Colon (tissue), 2 donors: Measurements from ENCODE around the gene SLC22A23.
"Not testable (repeated sequence)": the region's sequence is repeated elsewhere in the genome, so short reads cannot be mapped to it uniquely, and the experiment has no call there.

Source experiments
- FAIRE-seq: peaks from 2 replicates; lab custom pipeline; 2012; peaks lifted over from hg19 to GRCh38; lab: Jason Lieb, UNC
- donor health status: control.
- donor health status: control.

Gene SLC22A23

DNA sequence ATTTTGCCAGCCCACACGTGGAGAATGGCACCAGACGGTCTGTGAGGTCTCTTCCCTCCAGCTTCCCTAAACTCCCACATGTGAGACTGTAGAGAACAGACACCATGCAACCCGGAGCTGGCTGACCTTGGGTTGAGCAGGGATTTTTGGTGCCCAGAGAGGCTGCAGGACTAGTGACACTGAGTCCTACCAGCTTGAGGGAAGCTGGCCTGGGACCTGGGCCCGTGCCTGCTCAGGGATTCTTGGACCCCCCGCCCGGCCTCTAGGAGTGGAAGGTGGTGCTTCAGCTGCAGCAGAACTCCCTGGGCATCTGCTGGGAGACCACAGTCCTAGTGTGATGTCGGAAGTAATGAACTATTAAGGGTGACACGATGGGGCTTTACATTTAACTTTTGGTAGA is 194.9 kb downstream of the SLC22A23 start:
- FAIRE-seq: no peak

DNA sequence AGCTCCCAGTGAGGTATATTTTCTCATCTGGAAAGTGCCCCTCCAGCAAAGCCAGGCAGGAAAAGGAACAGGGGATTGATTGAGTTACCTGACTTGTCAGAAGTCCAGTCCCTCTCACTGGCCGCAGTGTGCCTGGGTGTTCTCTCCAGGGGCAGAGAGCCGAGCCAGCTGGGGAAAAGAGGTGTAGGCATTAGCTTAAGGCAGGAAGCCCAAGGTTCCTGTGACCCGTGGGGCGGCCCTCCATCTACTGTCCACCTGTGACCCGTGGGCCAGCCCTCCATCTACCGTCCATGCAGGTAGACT is 195.4 kb downstream of the SLC22A23 start:
- FAIRE-seq: no peak

DNA sequence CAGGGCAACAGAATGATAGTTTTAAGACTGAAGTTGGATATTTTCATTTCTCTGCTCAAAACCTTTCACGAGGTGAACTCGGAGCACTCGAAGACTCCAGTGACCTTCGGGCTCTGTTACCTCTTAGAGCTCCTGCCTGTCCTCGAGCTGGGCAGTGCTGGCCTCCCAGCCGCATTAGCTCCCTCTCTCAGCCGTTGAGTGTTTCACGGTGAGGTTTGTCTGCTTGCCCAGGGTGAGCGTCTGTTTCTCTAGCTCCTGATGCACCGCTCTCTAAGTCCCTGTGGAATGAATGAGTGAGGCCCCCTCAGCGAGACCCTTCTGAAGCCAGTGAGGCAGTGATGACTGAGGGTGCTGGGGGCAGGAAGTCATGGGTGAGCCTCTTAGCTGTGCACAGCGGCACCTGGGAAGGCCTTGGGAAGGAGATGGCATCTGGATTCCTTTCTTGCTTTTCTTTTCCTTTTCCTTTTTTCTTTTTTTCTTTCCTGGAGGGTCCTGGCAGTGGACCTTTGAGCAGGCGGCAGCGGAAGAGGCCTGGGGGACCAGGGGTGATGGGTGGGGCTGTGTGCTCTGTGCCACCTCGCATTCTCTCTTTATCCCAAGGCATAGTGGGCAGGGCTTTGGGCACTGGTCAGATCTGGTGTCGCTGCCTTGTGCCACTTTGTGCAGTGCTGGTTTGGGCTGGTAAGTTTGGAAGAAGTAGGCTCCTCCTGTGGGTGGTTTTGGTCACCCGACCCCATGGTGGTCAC is 195.9 kb downstream of the SLC22A23 start:
- FAIRE-seq: no peak

DNA sequence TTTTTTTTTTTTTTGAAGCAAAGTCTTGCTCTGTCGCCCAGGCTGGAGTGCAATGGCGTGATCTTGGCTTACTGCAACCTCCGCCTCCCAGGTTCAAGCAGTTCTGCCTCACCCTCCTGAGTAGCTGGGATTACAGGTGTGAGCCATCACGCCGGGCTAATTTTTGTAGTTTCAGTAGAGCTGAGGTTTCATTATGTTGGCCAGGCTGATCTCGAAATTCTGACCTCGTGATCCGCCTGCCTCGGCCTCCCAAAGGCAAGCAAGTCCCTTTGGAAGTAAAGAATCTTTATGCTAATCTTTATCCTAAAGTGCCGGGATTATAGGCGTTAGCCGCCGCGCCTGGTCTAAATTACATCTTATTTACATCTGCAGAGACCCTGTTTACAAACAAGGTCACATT is 196.6 kb downstream of the SLC22A23 start:
- no peak for FAIRE-seq

DNA sequence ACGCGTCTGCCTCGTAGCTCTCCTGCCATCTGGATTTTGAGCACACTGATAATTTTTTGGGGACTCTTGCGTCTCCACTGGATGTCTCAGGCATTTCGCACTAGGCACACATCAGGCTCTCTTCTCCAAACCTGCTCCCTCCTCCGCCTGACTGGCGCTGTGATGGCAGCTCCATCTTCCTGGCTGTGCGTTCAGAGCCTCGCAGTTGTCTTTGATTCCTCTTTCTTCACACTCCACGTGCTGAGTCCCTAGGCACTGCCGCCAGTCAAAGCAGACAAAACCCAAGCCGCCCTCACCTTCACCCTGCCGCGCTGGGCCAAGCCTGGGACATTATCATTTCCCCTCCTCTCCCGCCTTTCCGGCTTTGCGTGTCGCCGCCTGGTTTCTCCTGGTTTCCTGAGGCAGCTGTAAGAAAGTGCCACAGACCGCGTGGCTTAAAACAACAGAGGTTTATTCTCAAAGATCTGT is 197.3 kb downstream of the SLC22A23 start:
- FAIRE-seq: no peak

DNA sequence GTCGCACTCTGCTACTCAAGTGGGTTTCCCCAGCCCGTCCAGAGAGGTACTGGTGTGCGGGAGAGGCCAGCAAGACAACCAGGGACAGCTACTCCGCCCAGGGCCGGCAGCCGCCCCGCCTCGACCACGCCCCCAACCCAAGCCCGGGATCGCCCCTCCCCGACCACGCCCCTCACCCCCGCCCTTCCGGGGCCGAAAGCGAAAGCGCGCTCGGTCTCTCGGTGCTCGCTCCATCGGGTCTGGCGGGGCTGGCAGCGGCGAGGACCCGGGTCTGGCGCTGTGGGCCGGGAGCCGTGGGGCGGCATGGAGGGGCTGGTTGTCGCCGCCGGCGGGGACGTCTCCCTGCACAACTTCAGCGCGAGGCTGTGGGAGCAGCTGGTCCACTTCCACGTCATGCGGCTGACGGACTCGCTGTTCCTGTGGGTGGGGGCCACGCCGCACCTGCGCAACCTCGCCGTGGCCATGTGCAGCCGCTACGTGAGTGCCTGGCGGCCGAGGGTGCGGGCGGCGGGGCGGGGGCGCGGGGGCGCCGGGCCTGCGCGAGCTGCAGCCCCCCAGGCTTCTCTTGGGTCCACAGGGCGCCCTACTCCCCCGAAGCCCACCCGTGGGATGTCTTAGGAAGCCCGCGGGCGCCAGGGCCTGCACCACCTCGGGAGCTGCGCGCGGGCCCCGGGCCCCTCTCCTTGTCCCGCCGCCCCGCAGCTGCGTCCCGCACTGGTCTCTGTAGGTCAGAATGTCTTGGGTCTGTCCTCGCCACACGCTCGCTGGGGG is 197.9 kb downstream of the SLC22A23 start, which contains the start of gene PSMG4:
TSS of gene PSMG4 (plus strand) at position 228 of the 771 bp plus-strand sequence. CDS start at position 304, 76 bp downstream.
- FAIRE-seq: no peak

DNA sequence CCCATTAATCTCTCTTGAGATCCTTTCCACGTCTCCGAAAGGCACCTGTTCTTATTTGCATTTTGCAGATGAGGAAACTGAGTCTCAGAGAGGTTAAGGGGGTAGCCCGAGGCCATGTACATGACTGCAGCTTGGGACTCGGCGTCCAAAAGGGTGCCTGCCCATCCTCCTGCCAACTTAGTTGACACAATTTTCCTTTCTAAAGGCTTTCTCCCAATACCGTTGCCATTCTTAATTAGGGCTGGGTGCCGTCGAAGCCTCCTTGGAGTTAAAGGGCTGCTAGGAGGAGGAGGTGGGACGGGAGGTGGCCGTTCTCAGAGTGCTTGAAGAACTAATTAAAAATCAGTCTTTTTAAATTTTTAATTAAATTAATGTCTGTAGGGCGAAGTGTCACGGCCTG is 198.6 kb downstream of the SLC22A23 start:
- no peak for FAIRE-seq

DNA sequence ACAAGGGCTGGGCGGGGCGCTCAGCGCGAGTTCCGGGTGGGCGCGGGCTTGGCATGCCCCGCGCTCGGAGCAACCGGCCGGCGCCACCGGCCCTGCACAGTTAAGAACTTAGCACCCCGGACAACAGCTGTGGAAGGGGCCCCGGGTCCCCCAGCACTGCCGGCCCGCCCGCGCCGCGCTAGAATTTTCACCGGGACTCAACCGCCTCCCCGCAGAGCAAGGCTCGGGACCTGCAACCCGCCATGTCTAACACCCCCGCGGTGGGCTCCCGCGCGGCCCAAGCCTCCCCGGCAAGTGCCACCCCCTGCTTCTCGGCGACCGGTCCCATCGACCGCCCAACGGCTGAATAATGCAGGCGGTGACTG is 203.3 kb downstream of the SLC22A23 start:
- no peak for FAIRE-seq

DNA sequence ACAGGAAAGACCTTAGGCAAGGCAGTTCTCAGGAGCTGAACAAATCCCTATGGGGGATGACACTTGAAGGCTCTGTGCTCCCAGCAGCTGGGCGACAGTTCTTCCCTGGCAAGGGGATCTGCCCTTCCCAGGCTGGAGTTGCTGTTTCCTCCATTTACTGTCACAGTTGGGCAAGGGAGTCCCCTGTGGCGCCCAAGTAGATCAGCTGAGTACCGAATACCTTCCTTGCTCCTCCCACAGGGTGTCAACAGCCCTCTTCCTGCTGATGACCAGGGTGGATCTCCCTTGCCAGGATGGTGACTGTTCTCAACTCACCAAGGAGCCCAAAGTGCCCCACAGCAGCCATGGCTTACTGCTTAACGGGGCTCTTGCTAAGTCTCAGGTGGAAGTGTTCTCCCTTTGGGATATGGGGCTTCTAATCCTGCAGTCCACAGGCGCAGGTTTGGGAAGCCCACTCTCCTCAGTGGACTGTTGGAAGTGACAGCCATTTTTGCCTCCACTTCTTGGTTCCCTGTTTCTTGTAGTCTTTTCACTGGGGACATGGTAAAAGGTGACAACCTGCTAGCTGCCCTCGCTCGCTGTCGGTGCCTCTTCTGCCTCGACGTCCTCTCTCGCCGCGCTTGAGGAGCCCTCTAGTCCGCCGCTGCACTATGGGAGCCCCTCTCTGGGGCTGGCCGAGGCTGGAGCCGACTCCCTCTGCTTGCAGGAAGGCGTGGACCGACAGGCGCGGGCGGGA is 203.8 kb downstream of the SLC22A23 start:
- no peak for FAIRE-seq

DNA sequence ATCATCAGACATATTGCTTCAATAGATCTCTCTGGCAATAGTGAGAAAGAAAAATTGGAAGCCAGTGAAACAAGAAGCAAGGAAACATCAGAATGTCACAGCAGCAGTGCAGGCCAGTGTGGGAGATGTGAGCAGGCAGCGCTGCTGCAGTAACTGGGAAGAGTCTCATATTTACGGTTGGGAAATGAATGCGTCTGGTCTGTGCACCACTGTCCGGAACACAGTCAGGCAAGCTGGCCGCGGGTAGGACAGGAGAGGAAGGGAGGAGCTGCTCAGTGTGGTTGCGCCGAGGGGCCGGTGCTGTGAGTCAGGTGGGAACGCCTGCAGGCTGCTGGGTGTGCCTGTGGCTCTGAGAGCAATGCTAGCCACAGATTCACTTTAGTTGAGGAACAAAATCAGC is 204.5 kb downstream of the SLC22A23 start:
- no peak for FAIRE-seq

DNA sequence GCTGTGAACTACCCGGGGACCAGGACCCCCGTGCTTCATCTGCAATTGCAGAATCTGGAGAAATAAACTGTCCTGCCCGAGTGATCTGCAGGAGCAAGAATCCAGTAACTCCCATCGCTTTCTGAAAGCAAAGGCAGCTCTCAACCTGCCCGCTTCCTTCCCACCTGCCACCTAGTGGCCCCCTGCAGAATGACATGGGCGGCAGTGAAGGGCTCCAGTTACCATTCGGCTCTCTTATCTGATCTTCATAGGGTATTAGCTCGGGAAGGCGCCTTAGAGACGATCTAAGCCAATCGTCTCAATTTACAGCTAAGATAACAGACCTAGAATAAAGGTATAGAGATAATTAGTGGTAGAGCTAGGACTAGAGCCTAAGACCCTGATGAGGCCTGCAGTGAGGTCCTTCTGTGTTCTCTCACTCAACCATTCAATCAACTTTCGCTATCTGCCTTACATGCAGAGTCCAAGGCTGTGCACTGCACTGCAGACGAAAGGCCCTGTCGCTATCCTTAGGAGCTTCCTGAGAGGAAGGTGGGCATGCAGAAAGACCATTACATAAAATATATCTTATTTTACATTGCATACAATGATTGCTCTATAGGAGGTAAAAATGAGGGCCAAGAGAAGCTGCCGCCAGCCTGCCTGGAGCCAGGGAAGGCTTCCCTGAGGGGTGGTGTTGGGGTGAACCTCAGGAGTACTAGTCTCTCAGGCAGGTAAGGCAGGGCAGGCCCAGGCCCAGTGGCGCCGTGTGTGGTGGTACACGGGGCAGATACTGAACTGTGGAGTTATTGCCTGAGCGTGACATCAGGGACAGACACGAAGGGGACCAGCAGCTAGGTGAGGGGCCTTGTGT is 205.2 kb downstream of the SLC22A23 start:
- no peak for FAIRE-seq

DNA sequence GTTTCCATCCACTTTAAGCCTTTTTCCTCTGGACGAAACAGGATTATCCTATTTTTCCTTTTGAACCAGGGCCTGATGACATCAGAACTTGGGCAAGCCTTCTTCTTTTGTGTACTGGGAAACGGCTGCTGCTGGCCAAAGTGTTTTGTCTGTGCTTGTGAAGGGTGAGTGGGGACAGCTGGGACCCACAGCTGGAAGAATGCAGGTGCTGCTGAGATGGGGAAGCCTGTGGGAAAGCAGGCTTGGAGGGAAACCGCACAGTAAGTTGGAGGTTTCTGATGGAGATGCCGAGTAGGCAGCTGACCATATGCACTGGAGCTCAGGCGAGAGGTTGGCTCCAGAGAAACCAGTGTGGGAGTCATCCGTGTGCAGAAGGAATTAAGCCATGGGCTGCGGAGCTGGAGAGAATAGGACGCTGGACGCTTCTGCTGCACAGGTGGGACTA is 206.6 kb downstream of the SLC22A23 start:
- FAIRE-seq: no peak

DNA sequence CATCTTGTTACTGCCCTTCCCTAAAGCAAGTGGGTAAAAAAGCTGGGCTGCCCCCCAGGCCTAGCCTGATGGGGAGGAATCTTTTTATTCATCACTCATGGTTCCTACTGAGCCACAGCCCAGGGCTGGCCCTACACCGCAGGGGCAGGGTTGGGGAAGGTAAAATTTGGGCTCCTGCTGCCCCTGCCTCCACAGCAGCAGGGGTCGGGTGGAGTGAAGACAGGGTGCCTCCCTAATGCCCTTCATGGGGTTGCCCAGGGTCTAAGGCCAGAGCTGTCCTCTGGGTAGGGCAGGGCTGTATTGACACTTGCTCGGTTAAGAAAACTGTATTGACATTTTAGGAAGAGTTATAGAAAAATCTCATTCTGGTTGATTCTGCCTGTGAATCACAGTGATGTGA is 207.0 kb downstream of the SLC22A23 start:
- FAIRE-seq: no peak

DNA sequence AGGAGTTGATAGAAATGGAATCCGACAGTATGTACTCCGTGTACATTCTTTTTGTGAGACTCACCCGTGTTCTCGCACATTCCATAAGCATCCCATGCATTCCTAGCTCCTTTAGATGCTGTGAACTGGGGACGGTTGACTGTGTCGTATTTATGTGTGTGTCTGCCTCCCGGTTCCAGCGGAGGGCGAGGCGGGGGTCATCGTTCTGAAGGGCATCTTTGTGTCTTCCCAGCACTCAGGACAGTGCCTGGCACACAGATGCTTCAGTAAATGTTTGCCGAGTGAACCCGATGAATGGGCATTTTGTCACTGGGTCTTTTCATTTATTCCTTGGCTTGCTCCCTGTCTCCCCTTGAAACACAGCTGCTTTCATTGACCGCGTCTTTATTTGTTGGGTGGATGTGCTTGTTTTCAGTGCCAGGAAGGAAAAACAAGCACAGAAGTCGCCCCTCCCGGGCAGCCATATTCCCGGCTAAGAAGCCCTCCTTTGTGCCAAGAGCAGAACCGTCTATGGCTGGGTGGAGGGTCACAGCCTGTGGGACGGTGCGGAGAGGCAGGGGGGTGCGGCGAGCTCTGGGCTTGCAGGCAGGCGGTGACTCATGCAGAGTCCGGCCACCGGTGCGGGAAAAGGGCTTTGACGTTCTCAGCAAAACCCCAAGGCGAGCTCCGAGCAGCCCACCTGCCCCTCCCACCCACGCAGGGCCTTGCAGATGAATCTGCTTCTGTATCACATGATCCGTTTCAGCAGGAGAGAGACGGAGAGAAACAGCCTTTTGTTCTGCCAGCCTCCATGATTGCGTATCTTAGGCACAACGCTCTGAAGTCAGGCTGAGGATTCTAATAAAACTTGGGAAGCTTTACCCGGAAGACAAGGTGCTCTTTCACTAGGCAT is 209.3 kb downstream of the SLC22A23 start:
- no peak for FAIRE-seq

DNA sequence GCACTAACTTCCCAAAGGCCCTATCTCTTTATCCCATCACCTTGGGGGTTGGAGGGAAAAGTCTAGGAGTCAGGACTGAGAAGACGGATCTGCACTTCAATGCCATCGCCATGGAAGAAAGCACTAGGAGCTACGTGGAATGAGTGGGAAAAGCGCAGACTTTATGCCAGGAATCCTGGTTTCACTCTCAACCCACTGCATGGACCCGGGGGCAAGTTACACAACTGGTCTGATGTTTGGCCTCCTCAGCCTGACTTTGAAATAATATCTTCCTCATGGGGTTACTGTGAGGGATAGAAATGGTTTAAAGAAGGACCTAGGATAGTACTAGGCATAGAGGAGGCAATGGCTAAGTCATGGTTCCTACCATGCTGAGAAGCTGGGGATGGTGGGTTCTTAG is 211.6 kb downstream of the SLC22A23 start:
- FAIRE-seq: no peak

DNA sequence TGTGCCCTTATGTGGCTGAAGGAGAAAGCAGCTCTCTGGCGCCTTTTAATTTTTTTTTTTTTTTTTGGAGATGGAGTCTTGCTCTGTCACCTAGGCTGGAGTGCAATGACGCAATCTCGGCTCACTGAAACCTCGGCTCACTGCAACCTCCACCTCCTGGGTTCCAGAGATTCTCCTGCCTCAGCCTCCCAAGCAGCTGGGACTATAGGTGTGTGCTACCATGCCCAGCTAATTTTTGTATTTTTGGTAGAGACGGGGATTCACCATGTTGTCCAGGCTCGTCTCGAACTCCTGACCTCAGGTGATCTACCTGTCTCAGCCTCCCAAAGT is 212.1 kb downstream of the SLC22A23 start:
- not testable (repeated sequence) for FAIRE-seq

DNA sequence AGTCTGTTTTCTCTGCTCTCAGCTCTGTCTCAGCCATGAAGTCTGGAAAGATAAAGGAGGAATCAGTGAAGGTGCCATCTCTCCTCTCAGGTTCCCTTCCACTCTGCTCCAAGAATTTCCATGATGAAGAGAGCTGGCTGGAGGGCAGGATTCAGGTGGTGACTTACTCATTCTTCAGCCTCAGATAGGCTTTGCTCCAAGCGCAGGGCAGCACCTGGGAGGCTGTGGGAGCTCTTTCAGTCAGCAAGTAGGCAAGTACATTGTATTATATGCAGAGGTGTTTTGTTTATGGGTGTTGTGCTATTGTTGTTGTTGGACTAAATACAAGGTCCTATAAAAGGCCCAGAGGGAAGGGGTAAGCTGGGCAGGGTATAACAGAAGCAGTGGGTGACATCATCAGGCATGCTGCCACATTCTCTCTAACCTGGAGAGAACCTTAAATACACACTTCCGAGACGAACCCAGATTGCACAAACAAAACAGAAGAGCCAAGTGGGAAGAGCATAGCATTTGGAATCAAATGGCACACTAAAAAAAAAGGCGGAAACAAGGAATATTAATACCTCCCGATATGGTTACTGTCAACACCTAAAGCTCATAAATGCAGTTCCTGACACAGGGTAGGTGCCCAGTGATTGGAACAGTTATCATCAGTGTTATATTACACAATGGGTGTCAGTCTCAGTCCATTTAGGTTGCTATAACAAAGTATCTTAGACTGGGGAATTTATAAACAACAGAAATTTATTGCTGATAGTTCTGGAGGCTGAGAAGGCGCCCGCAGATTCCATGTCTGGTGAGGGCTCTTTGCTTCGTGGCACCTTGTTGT is 212.6 kb downstream of the SLC22A23 start:
- FAIRE-seq: no peak

DNA sequence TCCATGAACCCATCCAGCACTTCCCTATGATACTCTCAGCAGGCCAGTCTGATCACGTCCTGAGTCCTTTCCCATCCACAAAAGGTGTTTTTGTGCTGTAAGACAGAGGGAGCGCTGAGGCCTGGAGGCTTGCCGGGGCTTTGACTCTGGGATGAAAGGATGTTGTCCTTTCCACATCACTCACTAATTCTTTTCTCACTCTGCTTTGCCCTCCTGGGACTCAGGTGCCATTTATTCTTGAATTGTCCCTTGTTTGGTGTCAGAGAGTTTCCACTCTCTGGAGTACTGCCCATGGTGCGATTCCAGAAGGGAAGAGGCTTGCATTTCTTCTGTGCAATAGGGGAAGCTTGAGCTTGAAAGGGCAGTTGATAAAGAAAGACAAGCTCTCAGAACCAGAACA is 214.1 kb downstream of the SLC22A23 start:
- no peak for FAIRE-seq

DNA sequence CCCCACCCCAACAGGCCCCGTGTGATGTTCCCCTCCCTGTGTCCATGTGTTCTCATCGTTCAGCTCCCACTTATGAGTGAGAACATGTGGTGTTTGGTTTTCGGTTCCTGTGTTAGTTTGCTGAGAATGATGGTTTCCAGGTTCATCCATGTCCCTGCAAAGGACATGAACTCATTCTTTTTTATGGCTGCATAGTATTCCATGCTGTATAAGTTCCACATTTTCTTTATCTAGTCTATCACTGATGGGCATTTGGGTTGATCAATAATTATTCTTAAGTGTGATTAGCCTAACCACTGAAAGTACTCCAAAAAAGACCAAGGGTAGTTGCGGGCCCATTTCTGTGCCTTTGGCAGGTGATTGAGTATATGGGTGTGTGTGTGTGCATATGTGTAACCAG is 215.1 kb downstream of the SLC22A23 start:
- FAIRE-seq: not testable (repeated sequence)

DNA sequence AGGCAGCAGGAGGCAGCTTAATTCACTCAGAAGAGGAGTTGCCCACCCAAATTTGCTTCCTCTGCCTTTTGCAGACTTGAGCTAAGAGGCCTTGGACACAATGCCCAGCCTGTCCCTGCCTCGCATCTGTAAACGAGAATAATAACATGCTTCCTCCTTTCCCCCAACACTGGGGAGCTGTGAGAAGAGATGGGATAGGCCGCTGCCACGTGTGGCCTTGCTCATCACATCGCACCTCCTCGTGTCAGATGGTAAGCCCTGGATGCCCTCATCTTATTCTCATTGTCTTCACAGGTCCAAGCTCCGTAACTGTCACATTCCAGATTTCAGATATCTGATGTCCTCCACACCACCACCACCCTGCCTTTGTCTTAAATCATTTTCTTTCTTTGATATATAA is 216.3 kb downstream of the SLC22A23 start:
- FAIRE-seq: no peak
